Measurements from ENCODE around the gene PARVA. TPM values are rescaled to one million over a fixed set of nuclear protein-coding genes. Genes with fewer than 3 reads are reported as not detected.

Gene PARVA
- total RNA-seq, 1 donor from 2014 or later = 53.3 TPM

GRCh38 chr11:12581416-12581815 lies 204.0 kb downstream of the PARVA start:
- DNase-seq (ENCODE audit: low spot score) = no peak
- no peaks in the 10 kb centered on the region for H3K36me3 Mint-ChIP-seq (ENCODE audit: low read depth, unreplicated experiment)
- H3K27ac Mint-ChIP-seq (ENCODE audit: unreplicated experiment) = no peak overlapping the region
- H3K9me3 Mint-ChIP-seq (ENCODE audit: unreplicated experiment) = no peaks in the 10 kb centered on the region
- H3K4me3 Mint-ChIP-seq (ENCODE audit: unreplicated experiment) = no peak overlapping the region
- H3K27me3 Mint-ChIP-seq (ENCODE audit: unreplicated experiment) = no peaks in the 10 kb centered on the region
- TF ChIP-seq CTCF (IDR thresholded peaks at IDR 0.05; ENCODE audit: unreplicated experiment) = no peak
- H3K4me1 Mint-ChIP-seq (ENCODE audit: unreplicated experiment) = peaks cover 18% of the 10 kb centered on the region

GRCh38 chr11:12581923-12582322 lies 204.6 kb downstream of the PARVA start:
- no peaks in the 10 kb centered on the region for H3K27me3 Mint-ChIP-seq (ENCODE audit: unreplicated experiment)
- no peaks in the 10 kb centered on the region for H3K9me3 Mint-ChIP-seq (ENCODE audit: unreplicated experiment)
- no peak for TF ChIP-seq CTCF (IDR thresholded peaks at IDR 0.05; ENCODE audit: unreplicated experiment)
- no peak for DNase-seq (ENCODE audit: low spot score)
- no peak overlapping the region for H3K27ac Mint-ChIP-seq (ENCODE audit: unreplicated experiment)
- H3K4me1 Mint-ChIP-seq (ENCODE audit: unreplicated experiment) = peaks cover 19% of the 10 kb centered on the region
- H3K36me3 Mint-ChIP-seq (ENCODE audit: low read depth, unreplicated experiment) = no peaks in the 10 kb centered on the region
- no peak overlapping the region for H3K4me3 Mint-ChIP-seq (ENCODE audit: unreplicated experiment)

All from endothelial cell (in vitro differentiated cells).